GM23248 (cell line): ENCODE results near the gene SP6.

Experiments
- EZH2 ChIP-seq: fragments of 200-600 bp; sonication (generic); IDR thresholded peaks from 2 replicates; pipeline ENCODE4 v1.6.1; 2018; ENCODE audit warnings: antibody characterized with exemption, mild to moderate bottlenecking; ENCODE audit not compliant: insufficient read depth, poor library complexity, severe bottlenecking
- EZH2phosphoT487 ChIP-seq: fragments of 200-600 bp; sonication (generic); IDR thresholded peaks from 2 replicates; pipeline ENCODE4 v1.6.1; 2018; ENCODE audit warnings: antibody characterized with exemption, moderate library complexity, mild to moderate bottlenecking, low read depth; ENCODE audit not compliant: insufficient read depth

DNA sequence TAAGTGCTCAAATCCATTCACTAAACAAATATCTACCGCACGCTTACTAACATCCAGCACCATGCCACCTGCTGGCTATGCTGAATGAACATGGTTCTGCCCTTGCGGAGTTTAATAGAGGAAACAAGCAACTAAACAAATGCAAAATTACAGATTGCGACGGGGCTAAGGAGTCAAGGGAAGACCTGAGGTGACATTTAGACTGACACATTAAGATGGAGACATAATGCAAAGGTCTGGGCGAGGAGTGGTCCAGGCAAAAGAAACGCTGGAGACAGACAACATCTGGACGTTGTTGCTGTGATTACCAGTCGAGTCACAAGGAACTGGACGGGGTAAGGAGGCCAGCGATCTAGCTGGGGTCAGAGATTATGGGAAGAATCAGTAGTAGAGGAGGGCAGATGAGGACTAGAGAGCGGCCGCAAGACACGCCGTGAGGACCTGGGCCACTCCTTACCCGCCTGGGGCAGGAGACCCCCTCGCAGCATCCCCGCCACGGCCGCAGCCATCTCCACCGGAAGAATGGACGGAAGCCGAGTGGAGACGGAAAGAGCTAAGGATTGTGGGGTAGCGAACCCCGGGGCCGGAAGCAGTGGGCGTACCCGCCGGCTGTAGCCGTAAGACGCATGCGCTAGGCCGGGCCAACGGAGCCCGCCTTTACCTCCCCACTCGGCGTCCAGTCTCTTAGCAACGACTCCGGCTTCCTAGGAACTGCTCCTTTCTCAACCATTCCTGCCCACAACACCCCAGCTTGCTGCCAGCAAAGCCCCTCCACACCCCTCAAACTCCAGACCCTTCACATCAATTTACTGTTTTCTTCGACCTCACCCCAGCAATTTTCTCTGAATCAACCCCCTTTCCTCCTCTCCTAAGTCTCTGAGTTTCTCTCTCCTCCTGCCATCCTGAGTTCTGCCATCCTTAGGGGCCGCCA is 19.7 kb downstream of the SP6 start, which contains the start of the genes LRRC46 and MRPL10:
- no peak for TF ChIP-seq EZH2
- no peak for TF ChIP-seq EZH2phosphoT487
